HG02798 (cell line): ENCODE results near the gene UQCR11.

Source experiments
- ATAC-seq: cut with Tn5 transposase; IDR thresholded peaks from one replicate; pipeline ENCODE4 v1.9.1; 2021; ENCODE audit warnings: mild to moderate bottlenecking; ENCODE audit not compliant: unreplicated experiment, poor library complexity

The UQCR11 gene

GRCh38 chr19:1549332-1549945, 55.8 kb downstream of the UQCR11 start:
- no peak for ATAC-seq
